Astrocyte (in vitro differentiated cells and primary cell): ENCODE measurements around the gene GPHN. TPM values are rescaled to one million over a fixed set of nuclear protein-coding genes. Genes with fewer than 3 reads are reported as not detected.

ENCODE experiments used
- DNase-seq: peaks from one replicate; pipeline ENCODE4 v3.0.0-alpha.2; 2010; ENCODE audit warnings: low read depth
- FAIRE-seq: peaks from 2 replicates; lab custom pipeline; 2011; peaks lifted over from hg19 to GRCh38; lab: Jason Lieb, UNC
- H2AFZ ChIP-seq: 2 replicates; pipeline ENCODE4 v1.6.0; 2012; ENCODE audit warnings: low read depth, low read length, inconsistent platforms
- H3K27ac ChIP-seq: 2 replicates; pipeline ENCODE4 v1.5.1; 2011; ENCODE audit warnings: low read depth, low read length, inconsistent platforms
- H3K27me3 ChIP-seq: 2 replicates; pipeline ENCODE4 v1.6.0; 2011; ENCODE audit warnings: low read length, inconsistent platforms; ENCODE audit not compliant: insufficient read depth
- H3K36me3 ChIP-seq: 2 replicates; pipeline ENCODE4 v1.5.1; 2011; ENCODE audit warnings: low read length, inconsistent platforms; ENCODE audit not compliant: insufficient read depth
- H3K4me1 ChIP-seq: 2 replicates; pipeline ENCODE4 v1.5.1; 2011; ENCODE audit warnings: low read length, inconsistent platforms; ENCODE audit not compliant: insufficient read depth
- H3K4me2 ChIP-seq: 2 replicates; pipeline ENCODE4 v1.6.0; 2012; ENCODE audit warnings: low read length, inconsistent platforms
- H3K4me3 ChIP-seq: 2 replicates; pipeline ENCODE4 v1.5.1; 2011; ENCODE audit warnings: low read depth, mild to moderate bottlenecking, low read length, inconsistent platforms; ENCODE audit not compliant: insufficient read depth
- H3K79me2 ChIP-seq: 2 replicates; pipeline ENCODE4 v1.6.0; 2012; ENCODE audit warnings: mild to moderate bottlenecking, low read length, inconsistent platforms; ENCODE audit not compliant: insufficient read depth
- H3K9ac ChIP-seq: 2 replicates; pipeline ENCODE4 v1.6.0; 2012; ENCODE audit warnings: mild to moderate bottlenecking, low read length, inconsistent platforms
- H3K9me3 ChIP-seq: 2 replicates; pipeline ENCODE4 v1.5.1; 2012; ENCODE audit warnings: low read depth, mild to moderate bottlenecking, low read length, inconsistent platforms; ENCODE audit not compliant: insufficient read depth
- H4K20me1 ChIP-seq: 2 replicates; pipeline ENCODE4 v1.6.0; 2012; ENCODE audit warnings: low read length, inconsistent platforms; ENCODE audit not compliant: insufficient read depth
- H3K27ac Mint-ChIP-seq: one replicate; pipeline ENCODE4 v1.8.0; 2021; ENCODE audit warnings: mild to moderate bottlenecking, mixed read lengths; ENCODE audit not compliant: unreplicated experiment
- H3K27me3 Mint-ChIP-seq: one replicate; pipeline ENCODE4 v1.8.0; 2021; ENCODE audit warnings: low read depth, mixed read lengths; ENCODE audit not compliant: unreplicated experiment
- H3K36me3 Mint-ChIP-seq: one replicate; pipeline ENCODE4 v1.8.0; 2021; ENCODE audit warnings: low read depth, mixed read lengths; ENCODE audit not compliant: unreplicated experiment
- H3K4me1 Mint-ChIP-seq: one replicate; pipeline ENCODE4 v1.8.0; 2021; ENCODE audit warnings: low read depth, mixed read lengths; ENCODE audit not compliant: unreplicated experiment
- H3K4me3 Mint-ChIP-seq: one replicate; pipeline ENCODE4 v1.8.0; 2021; ENCODE audit warnings: mild to moderate bottlenecking, moderate library complexity, mixed read lengths; ENCODE audit not compliant: unreplicated experiment
- H3K9me3 Mint-ChIP-seq: one replicate; pipeline ENCODE4 v1.8.0; 2021; ENCODE audit warnings: mild to moderate bottlenecking, mixed read lengths; ENCODE audit not compliant: unreplicated experiment
- EZH2 ChIP-seq: IDR thresholded peaks from 2 replicates; pipeline ENCODE4 v1.6.1; 2012; ENCODE audit warnings: mild to moderate bottlenecking, low read length, inconsistent platforms; ENCODE audit not compliant: insufficient read depth
- total RNA-seq: library from RNA; stranded (reverse); gene quantifications from 2 replicates; pipeline ENCODE4 v1.2.1, GENCODE V29; 2021
- TF ChIP-seq, protein P1 (sequence below): IDR thresholded peaks from 2 replicates; pipeline ENCODE4 v1.5.1; 2011; ENCODE audit warnings: low read depth, mild to moderate bottlenecking, inconsistent platforms, low read length, moderate library complexity; ENCODE audit not compliant: insufficient read depth

GPHN gene
- total RNA-seq, 1 donor from 2014 or later: 6.9 TPM

DNA sequence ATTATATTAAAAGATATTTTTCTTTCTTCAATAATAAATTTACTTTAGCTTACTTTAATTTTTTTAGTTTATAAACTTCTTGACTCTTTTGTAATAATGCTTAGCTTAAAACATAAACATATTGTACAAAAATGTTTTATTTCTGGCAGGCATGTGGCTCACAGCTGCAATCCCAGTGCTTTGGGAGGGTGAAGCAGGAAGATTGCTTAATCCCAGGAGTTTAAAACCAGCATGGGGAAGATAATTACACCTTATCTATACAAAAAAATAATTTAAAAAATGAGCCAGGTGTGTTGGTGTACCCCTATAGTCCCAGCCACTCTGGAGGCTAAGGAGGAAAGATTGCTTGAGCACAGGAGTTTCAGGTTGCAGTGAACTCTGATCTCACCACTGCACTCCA lies 120.7 kb downstream of the GPHN start:
- Mint-ChIP-seq H3K27ac (no peak overlapping the region), H3K4me1 (no peaks in the 10 kb centered on the region), H3K9me3 (no peaks in the 10 kb centered on the region), H3K27me3 (no peaks in the 10 kb centered on the region), H3K4me3 (no peak overlapping the region), H3K36me3 (no peaks in the 10 kb centered on the region)
- H3K4me3 ChIP-seq: no peak overlapping the region
- no peaks in the 10 kb centered on the region for H3K9me3 ChIP-seq
- no peaks in the 10 kb centered on the region for H3K27me3 ChIP-seq
- H3K36me3 ChIP-seq: no peaks in the 10 kb centered on the region
- no peaks in the 10 kb centered on the region for H3K4me1 ChIP-seq
- no peak overlapping the region for H2AFZ ChIP-seq
- H4K20me1 ChIP-seq: peaks cover 5% of the 10 kb centered on the region
- DNase-seq: no peak
- H3K9ac ChIP-seq: no peak overlapping the region
- no peaks in the 10 kb centered on the region for H3K79me2 ChIP-seq
- TF ChIP-seq, protein P1, sequence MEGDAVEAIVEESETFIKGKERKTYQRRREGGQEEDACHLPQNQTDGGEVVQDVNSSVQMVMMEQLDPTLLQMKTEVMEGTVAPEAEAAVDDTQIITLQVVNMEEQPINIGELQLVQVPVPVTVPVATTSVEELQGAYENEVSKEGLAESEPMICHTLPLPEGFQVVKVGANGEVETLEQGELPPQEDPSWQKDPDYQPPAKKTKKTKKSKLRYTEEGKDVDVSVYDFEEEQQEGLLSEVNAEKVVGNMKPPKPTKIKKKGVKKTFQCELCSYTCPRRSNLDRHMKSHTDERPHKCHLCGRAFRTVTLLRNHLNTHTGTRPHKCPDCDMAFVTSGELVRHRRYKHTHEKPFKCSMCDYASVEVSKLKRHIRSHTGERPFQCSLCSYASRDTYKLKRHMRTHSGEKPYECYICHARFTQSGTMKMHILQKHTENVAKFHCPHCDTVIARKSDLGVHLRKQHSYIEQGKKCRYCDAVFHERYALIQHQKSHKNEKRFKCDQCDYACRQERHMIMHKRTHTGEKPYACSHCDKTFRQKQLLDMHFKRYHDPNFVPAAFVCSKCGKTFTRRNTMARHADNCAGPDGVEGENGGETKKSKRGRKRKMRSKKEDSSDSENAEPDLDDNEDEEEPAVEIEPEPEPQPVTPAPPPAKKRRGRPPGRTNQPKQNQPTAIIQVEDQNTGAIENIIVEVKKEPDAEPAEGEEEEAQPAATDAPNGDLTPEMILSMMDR: no peak
- no peak for TF ChIP-seq EZH2
- no peak overlapping the region for H3K27ac ChIP-seq
- FAIRE-seq: no peak
- no peak overlapping the region for H3K4me2 ChIP-seq

DNA sequence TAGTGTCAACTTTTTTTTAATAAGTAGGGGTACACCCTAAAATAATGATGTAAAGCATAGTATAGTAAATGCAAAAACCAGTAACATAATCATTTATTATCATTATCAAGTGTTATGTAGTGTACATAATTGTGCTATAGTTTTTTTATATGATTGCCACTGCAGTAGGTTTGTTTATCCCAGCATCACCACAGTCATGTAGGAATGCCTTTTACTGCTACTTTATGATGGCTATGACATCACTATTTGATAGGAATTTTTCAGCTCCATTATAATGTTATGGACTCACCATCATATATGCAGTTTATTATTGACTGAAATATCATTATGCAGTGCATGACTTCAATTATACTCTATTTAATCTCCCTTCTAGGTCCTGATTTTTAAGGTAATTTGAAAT lies 121.6 kb downstream of the GPHN start:
- H3K27me3 ChIP-seq: no peaks in the 10 kb centered on the region
- H2AFZ ChIP-seq: no peak overlapping the region
- Mint-ChIP-seq H3K36me3 (no peaks in the 10 kb centered on the region), H3K27me3 (no peaks in the 10 kb centered on the region), H3K4me1 (no peaks in the 10 kb centered on the region), H3K4me3 (no peak overlapping the region), H3K27ac (no peak overlapping the region), H3K9me3 (no peaks in the 10 kb centered on the region)
- H3K9me3 ChIP-seq: no peaks in the 10 kb centered on the region
- no peaks in the 10 kb centered on the region for H4K20me1 ChIP-seq
- DNase-seq: no peak
- H3K79me2 ChIP-seq: peaks cover 5% of the 10 kb centered on the region
- H3K36me3 ChIP-seq: no peaks in the 10 kb centered on the region
- no peak overlapping the region for H3K4me3 ChIP-seq
- no peak overlapping the region for H3K9ac ChIP-seq
- no peak overlapping the region for H3K4me2 ChIP-seq
- H3K27ac ChIP-seq: no peak overlapping the region
- no peak for TF ChIP-seq EZH2
- TF ChIP-seq, protein P1: no peak
- H3K4me1 ChIP-seq: no peaks in the 10 kb centered on the region
- FAIRE-seq: no peak

DNA sequence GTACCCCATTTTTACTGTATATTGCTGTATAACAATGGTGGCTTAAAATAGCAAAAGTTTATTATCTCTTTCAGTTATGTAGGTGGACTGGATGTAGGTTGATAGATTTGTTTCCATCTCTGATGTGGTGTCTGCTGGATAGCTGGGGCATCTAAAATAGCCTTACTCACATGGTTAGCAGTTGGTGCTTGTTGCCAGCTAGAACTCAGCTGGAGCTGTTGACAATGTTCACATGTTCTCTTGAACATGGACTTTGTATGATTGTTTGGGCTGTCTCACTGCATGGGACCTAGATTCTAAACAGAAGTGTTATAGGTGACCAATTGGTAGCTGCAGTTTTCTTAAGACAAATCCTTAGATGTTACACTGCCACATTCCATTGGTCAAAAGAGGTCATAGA lies 126.9 kb downstream of the GPHN start:
- Histone ChIP-seq H3K4me1 (no peaks in the 10 kb centered on the region), H3K36me3 (no peaks in the 10 kb centered on the region), H3K4me3 (no peak overlapping the region), H3K9ac (no peak overlapping the region), H3K27ac (no peak overlapping the region), H3K27me3 (no peaks in the 10 kb centered on the region), H3K9me3 (no peaks in the 10 kb centered on the region), H3K4me2 (no peak overlapping the region), H3K79me2 (peaks cover 7% of the 10 kb centered on the region), H2AFZ (no peak overlapping the region), H4K20me1 (no peaks in the 10 kb centered on the region)
- Mint-ChIP-seq H3K27ac (no peak overlapping the region), H3K27me3 (no peaks in the 10 kb centered on the region), H3K36me3 (no peaks in the 10 kb centered on the region), H3K9me3 (no peaks in the 10 kb centered on the region), H3K4me1 (peaks cover 8% of the 10 kb centered on the region), H3K4me3 (no peak overlapping the region)
- DNase-seq (peak; percentile 29), FAIRE-seq (no peak)
- no peak for TF ChIP-seq EZH2
- TF ChIP-seq, protein P1: no peak
